ENCODE measurements around the gene GDF10. TPM values are rescaled to one million over a fixed set of nuclear protein-coding genes. Genes with fewer than 3 reads are reported as not detected.

The GDF10 gene
- total and polyA plus RNA-seq, 9 of the 15 experiments (the other 6 are each of a cell fraction or from before 2014, with no cell fraction given), result 0.03 to 0.20 (median 0.11) TPM; not detected in 6

DNA sequence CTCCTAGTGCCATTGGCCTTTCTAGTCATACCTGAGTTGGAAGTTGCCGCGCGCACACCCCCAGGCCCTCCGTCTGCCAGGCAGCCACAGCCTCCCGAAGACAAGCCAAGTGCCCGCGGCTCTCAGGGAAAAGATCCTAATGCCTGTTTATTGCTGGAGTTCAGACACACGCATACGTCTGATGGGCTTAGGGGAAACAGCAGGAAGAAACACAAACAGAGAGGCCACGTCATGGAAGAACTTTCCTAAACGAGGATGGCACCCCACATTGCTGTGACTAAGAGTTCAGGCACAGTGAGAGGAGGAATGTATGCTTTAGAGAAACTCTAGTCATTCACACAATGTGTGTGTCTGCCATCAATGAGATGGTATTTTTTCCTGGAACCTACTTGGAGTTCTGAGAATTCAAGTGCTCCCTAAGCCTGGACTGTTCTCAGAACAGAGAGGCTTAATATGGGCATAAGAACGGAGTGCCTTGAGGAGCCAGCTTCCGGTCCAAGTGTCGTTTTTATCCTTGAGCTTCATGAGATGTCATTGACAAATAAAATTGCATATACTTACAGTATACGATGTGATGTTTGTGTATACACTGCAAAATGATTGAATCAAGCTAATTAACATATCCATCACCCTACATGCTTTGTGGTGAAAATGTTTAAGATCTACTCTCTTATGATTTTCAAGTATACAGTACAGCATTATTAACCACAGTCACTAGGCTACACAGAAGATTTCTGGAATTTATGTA is 36.6 kb downstream of the GDF10 start (continued):
- TF ChIP-seq ZNF239 (CRISPR knock-in tag; IDR thresholded peaks at IDR 0.05), result no peak
- no peak for TF ChIP-seq SNRNP70 (optimal IDR thresholded peaks at IDR 0.05; ENCODE audit: low read depth, low read length)
- TF ChIP-seq, protein P1, sequence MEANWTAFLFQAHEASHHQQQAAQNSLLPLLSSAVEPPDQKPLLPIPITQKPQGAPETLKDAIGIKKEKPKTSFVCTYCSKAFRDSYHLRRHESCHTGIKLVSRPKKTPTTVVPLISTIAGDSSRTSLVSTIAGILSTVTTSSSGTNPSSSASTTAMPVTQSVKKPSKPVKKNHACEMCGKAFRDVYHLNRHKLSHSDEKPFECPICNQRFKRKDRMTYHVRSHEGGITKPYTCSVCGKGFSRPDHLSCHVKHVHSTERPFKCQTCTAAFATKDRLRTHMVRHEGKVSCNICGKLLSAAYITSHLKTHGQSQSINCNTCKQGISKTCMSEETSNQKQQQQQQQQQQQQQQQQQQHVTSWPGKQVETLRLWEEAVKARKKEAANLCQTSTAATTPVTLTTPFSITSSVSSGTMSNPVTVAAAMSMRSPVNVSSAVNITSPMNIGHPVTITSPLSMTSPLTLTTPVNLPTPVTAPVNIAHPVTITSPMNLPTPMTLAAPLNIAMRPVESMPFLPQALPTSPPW (CRISPR knock-in tag; IDR thresholded peaks at IDR 0.05), result no peak
- TF ChIP-seq SMAD2 (IDR thresholded peaks at IDR 0.05; ENCODE audit: low read depth, low read length), result no peak
- TF ChIP-seq MBD2 (IDR thresholded peaks at IDR 0.05; ENCODE audit: borderline replicate concordance, low read depth), result no peak
- TF ChIP-seq, protein P2, sequence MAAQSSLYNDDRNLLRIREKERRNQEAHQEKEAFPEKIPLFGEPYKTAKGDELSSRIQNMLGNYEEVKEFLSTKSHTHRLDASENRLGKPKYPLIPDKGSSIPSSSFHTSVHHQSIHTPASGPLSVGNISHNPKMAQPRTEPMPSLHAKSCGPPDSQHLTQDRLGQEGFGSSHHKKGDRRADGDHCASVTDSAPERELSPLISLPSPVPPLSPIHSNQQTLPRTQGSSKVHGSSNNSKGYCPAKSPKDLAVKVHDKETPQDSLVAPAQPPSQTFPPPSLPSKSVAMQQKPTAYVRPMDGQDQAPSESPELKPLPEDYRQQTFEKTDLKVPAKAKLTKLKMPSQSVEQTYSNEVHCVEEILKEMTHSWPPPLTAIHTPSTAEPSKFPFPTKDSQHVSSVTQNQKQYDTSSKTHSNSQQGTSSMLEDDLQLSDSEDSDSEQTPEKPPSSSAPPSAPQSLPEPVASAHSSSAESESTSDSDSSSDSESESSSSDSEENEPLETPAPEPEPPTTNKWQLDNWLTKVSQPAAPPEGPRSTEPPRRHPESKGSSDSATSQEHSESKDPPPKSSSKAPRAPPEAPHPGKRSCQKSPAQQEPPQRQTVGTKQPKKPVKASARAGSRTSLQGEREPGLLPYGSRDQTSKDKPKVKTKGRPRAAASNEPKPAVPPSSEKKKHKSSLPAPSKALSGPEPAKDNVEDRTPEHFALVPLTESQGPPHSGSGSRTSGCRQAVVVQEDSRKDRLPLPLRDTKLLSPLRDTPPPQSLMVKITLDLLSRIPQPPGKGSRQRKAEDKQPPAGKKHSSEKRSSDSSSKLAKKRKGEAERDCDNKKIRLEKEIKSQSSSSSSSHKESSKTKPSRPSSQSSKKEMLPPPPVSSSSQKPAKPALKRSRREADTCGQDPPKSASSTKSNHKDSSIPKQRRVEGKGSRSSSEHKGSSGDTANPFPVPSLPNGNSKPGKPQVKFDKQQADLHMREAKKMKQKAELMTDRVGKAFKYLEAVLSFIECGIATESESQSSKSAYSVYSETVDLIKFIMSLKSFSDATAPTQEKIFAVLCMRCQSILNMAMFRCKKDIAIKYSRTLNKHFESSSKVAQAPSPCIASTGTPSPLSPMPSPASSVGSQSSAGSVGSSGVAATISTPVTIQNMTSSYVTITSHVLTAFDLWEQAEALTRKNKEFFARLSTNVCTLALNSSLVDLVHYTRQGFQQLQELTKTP (IDR thresholded peaks at IDR 0.05; ENCODE audit: low read depth in 1 of 2, partially characterized antibody in 2 of 2), result peak in 1 of 2 experiments; percentile 39
- peak; percentile 63; the same call in 1 of the 2 replicates for TF ChIP-seq ZKSCAN8 (CRISPR knock-in tag; IDR thresholded peaks at IDR 0.05)
- no peak for TF ChIP-seq ZNF274 (IDR thresholded peaks at IDR 0.05; ENCODE audit: borderline replicate concordance, low read depth, low read length)
- TF ChIP-seq, protein P3, sequence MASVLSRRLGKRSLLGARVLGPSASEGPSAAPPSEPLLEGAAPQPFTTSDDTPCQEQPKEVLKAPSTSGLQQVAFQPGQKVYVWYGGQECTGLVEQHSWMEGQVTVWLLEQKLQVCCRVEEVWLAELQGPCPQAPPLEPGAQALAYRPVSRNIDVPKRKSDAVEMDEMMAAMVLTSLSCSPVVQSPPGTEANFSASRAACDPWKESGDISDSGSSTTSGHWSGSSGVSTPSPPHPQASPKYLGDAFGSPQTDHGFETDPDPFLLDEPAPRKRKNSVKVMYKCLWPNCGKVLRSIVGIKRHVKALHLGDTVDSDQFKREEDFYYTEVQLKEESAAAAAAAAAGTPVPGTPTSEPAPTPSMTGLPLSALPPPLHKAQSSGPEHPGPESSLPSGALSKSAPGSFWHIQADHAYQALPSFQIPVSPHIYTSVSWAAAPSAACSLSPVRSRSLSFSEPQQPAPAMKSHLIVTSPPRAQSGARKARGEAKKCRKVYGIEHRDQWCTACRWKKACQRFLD (CRISPR knock-in tag; IDR thresholded peaks at IDR 0.05), result no peak
- TF ChIP-seq ILF3 (IDR thresholded peaks at IDR 0.05; ENCODE audit: borderline replicate concordance), result no peak
- TF ChIP-seq, protein P4, sequence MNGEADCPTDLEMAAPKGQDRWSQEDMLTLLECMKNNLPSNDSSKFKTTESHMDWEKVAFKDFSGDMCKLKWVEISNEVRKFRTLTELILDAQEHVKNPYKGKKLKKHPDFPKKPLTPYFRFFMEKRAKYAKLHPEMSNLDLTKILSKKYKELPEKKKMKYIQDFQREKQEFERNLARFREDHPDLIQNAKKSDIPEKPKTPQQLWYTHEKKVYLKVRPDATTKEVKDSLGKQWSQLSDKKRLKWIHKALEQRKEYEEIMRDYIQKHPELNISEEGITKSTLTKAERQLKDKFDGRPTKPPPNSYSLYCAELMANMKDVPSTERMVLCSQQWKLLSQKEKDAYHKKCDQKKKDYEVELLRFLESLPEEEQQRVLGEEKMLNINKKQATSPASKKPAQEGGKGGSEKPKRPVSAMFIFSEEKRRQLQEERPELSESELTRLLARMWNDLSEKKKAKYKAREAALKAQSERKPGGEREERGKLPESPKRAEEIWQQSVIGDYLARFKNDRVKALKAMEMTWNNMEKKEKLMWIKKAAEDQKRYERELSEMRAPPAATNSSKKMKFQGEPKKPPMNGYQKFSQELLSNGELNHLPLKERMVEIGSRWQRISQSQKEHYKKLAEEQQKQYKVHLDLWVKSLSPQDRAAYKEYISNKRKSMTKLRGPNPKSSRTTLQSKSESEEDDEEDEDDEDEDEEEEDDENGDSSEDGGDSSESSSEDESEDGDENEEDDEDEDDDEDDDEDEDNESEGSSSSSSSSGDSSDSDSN (IDR thresholded peaks at IDR 0.05; ENCODE audit: borderline replicate concordance in 1 of 2, low read depth in 2 of 2, low read length in 2 of 2), result no peak
- TF ChIP-seq, protein P5, sequence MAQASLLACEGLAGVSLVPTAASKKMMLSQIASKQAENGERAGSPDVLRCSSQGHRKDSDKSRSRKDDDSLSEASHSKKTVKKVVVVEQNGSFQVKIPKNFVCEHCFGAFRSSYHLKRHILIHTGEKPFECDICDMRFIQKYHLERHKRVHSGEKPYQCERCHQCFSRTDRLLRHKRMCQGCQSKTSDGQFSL (CRISPR knock-in tag; IDR thresholded peaks at IDR 0.05), result no peak
- TF ChIP-seq, protein P5 (tag; IDR thresholded peaks at IDR 0.05), result no peak
- TF ChIP-seq PURB (CRISPR knock-in tag; IDR thresholded peaks at IDR 0.05; ENCODE audit: low read depth), result no peak
- peak in 1 of 2 experiments; percentile 67; a peak in 2 of 4 replicates for TF ChIP-seq RCOR1 (IDR thresholded peaks at IDR 0.05; ENCODE audit: borderline replicate concordance in 1 of 2, low read depth in 2 of 2, low read length in 2 of 2)
- TF ChIP-seq SMAD3 (CRISPR knock-in tag; conservative IDR thresholded peaks at IDR 0.05), result 0 out of 2 replicates have a peak, but pooled peaks have one; percentile 51

Measured in K562 (cell line).